PC-3 (cell line): ENCODE measurements around the gene GNAT3. TPM values are rescaled to one million over a fixed set of nuclear protein-coding genes. Genes with fewer than 3 reads are reported as not detected.

Experiments used
- ATAC-seq: fragments of 200-7000 bp; cut with Tn5 transposase; 2 replicates; pipeline ENCODE4 v1.9.1; 2020; ENCODE audit warnings: mild to moderate bottlenecking, moderate library complexity
- BruUV-seq: library from RNA; stranded (reverse); fragments of 400-500 nt; replicated peaks from 2 replicates; lab custom pipeline; 2021; lab: Mats Ljungman, UMichigan
- CTCF ChIA-PET: fragments of 300-600 bp; sonication (Branson Sonifier 250); formaldehyde crosslinking; loops from one replicate; lab custom pipeline; 2022; ENCODE audit warnings: antibody characterized with exemption; lab: Charles Lee
- POLR2A ChIA-PET: fragments of 300-600 bp; sonication (Branson Sonifier 250); formaldehyde crosslinking; loops from one replicate; lab custom pipeline; 2022; ENCODE audit warnings: antibody characterized with exemption; ENCODE audit not compliant: unreplicated experiment; lab: Charles Lee
- DNase-seq: peaks from one replicate; pipeline ENCODE4 v3.0.0-alpha.2; 2015
- H2AFZ ChIP-seq: fragments of 300-600 bp; sonication (generic); 2 replicates; pipeline ENCODE4 v1.6.0; 2016; ENCODE audit warnings: antibody characterized with exemption, low read length
- H3F3A ChIP-seq: fragments of 300-600 bp; sonication (generic); one replicate; pipeline ENCODE4 v1.6.0; 2017; ENCODE audit warnings: antibody characterized with exemption, low read length, control low read depth, mild to moderate bottlenecking; ENCODE audit not compliant: unreplicated experiment
- H3K27ac ChIP-seq: fragments of 300-600 bp; sonication (generic); 2 replicates; pipeline ENCODE4 v1.5.1; 2016; ENCODE audit warnings: mild to moderate bottlenecking, low read length
- H3K27me3 ChIP-seq: fragments of 300-600 bp; sonication (generic); 2 replicates; pipeline ENCODE4 v1.6.1; 2016; ENCODE audit warnings: low read length, mixed read lengths
- H3K36me3 ChIP-seq: fragments of 300-600 bp; sonication (generic); 2 replicates; pipeline ENCODE4 v1.6.1; 2016; ENCODE audit warnings: low read depth, mixed run types, low read length, mixed read lengths
- H3K4me1 ChIP-seq: fragments of 300-600 bp; sonication (generic); 2 replicates; pipeline ENCODE4 v1.5.1; 2016; ENCODE audit warnings: low read length; ENCODE audit not compliant: insufficient read depth
- H3K4me2 ChIP-seq: fragments of 300-600 bp; sonication (generic); 2 replicates; pipeline ENCODE4 v1.6.0; 2016; ENCODE audit warnings: low read length
- H3K4me3 ChIP-seq: fragments of 300-600 bp; sonication (generic); 2 replicates; pipeline ENCODE4 v1.5.1; 2016; ENCODE audit warnings: mild to moderate bottlenecking, low read length, mixed read lengths
- H3K79me2 ChIP-seq: fragments of 300-600 bp; sonication (generic); 2 replicates; pipeline ENCODE4 v1.6.1; 2017; ENCODE audit warnings: low read length, mixed read lengths
- H3K9ac ChIP-seq: fragments of 300-600 bp; sonication (generic); 2 replicates; pipeline ENCODE4 v1.6.0; 2016; ENCODE audit warnings: mild to moderate bottlenecking, low read length
- H3K9me2 ChIP-seq: fragments of 300-600 bp; sonication (generic); replicated peaks from 2 replicates; pipeline ENCODE4 v1.6.1; 2016; ENCODE audit warnings: mixed run types, low read length, mixed read lengths
- H3K9me3 ChIP-seq: fragments of 300-600 bp; sonication (generic); 2 replicates; pipeline ENCODE4 v1.6.1; 2016; ENCODE audit warnings: low read length, mixed read lengths
- H4K20me1 ChIP-seq: fragments of 300-600 bp; sonication (generic); 2 replicates; pipeline ENCODE4 v1.6.1; 2016; ENCODE audit warnings: low read length, mixed read lengths
- EZH2 ChIP-seq: fragments of 300-600 bp; sonication (generic); IDR thresholded peaks from one replicate; pipeline ENCODE4 v1.6.1; 2017; ENCODE audit warnings: antibody characterized with exemption, mild to moderate bottlenecking, low read length; ENCODE audit not compliant: unreplicated experiment
- EZH2phosphoT487 ChIP-seq: fragments of 300-600 bp; sonication (generic); IDR thresholded peaks from 2 replicates; pipeline ENCODE4 v1.6.1; 2018; ENCODE audit warnings: mild to moderate bottlenecking, antibody characterized with exemption, low read length, borderline replicate concordance
- intact Hi-C: fragments of 100-400 bp; cut with micrococcal nuclease; formaldehyde crosslinking; loops from 2 replicates; pipeline ENCODE4 v1.9.0; 2023
- total RNA-seq: library from RNA; depleted of rRNA; stranded (reverse); fragments of >200 nt; gene quantifications from 2 replicates; pipeline ENCODE4 v1.2.3, GENCODE V29; 2014
- TF ChIP-seq, protein P1 (sequence below): fragments of 300-600 bp; sonication (generic); conservative IDR thresholded peaks from 2 replicates; pipeline ENCODE4 v1.5.1; 2017; ENCODE audit warnings: antibody characterized with exemption, low read depth, mild to moderate bottlenecking, low read length

The GNAT3 gene
- total RNA-seq, 1 experiment from 2014 or later: not detected

DNA sequence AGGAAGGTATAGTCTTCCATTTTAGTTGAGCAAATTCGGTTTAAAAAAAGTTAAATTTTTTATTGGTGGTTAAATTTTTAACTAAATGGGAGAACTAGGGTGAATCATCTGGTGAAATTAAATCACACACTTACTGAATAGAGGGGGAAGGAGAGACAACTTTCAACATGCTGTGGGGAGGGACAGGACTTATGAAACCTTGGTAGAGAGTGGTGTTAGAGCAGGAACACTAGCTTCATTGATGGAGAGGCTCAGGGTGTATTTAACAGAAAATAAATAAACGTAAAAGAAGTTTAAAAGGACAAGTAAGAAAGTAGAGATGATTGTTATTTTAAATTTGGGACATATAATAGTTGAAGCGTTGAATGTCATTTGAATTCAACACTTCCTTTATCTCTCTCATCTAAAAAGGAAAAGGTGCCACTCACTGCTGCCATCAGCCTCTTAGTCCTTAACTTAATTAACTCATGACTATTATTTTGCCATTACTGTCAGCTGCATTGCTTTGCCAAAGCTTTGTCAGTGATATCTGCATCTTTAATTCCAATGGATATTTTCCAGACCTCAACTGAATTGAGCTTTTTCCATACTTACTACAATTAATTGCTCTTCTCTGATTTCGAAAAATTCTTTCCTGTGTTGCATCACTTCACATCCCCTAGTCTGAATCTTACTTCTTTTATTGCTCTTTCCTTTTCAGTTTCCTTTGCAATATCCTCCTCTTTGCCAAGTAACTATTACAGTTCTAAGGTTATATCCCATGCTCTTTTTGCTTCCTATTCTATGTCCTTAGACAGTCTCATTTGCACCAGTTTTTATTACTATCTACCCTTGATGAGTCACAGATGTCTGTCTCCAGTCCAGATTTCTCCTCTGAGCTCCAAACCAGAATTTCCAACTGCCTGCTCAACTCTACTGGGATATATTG lies 71.7 kb downstream of the GNAT3 start:
- ATAC-seq (peak; percentile 96), DNase-seq (peak; percentile 66)
- no TSS peak for BruUV-seq
- Histone ChIP-seq H3F3A (no peaks in the 10 kb centered on the region), H3K79me2 (no peaks in the 10 kb centered on the region), H3K9me3 (peaks cover 7% of the 10 kb centered on the region; the same call in 1 of the 2 replicates), H3K27me3 (no peaks in the 10 kb centered on the region), H3K4me3 (no peak overlapping the region), H3K4me2 (peak overlapping the region; percentile 16; the same call in 1 of the 2 replicates), H3K9ac (no peak overlapping the region), H3K9me2 (no peaks in the 10 kb centered on the region), H3K27ac (no peak overlapping the region), H3K4me1 (peaks cover 14% of the 10 kb centered on the region), H2AFZ (no peak overlapping the region), H3K36me3 (no peaks in the 10 kb centered on the region), H4K20me1 (no peaks in the 10 kb centered on the region)
- ChIA-PET CTCF (no interaction called here), POLR2A (interaction anchor here (0.6 to 0.7 kb wide), 2 partner anchors 289 to 612 kb away, joined by 3 to 5 read pairs; no protein-coding TSS in a partner anchor)
- intact Hi-C loops: no loop called here
- TF ChIP-seq EZH2: no peak
- TF ChIP-seq, protein P1, sequence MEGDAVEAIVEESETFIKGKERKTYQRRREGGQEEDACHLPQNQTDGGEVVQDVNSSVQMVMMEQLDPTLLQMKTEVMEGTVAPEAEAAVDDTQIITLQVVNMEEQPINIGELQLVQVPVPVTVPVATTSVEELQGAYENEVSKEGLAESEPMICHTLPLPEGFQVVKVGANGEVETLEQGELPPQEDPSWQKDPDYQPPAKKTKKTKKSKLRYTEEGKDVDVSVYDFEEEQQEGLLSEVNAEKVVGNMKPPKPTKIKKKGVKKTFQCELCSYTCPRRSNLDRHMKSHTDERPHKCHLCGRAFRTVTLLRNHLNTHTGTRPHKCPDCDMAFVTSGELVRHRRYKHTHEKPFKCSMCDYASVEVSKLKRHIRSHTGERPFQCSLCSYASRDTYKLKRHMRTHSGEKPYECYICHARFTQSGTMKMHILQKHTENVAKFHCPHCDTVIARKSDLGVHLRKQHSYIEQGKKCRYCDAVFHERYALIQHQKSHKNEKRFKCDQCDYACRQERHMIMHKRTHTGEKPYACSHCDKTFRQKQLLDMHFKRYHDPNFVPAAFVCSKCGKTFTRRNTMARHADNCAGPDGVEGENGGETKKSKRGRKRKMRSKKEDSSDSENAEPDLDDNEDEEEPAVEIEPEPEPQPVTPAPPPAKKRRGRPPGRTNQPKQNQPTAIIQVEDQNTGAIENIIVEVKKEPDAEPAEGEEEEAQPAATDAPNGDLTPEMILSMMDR: no peak
- TF ChIP-seq EZH2phosphoT487: no peak

DNA sequence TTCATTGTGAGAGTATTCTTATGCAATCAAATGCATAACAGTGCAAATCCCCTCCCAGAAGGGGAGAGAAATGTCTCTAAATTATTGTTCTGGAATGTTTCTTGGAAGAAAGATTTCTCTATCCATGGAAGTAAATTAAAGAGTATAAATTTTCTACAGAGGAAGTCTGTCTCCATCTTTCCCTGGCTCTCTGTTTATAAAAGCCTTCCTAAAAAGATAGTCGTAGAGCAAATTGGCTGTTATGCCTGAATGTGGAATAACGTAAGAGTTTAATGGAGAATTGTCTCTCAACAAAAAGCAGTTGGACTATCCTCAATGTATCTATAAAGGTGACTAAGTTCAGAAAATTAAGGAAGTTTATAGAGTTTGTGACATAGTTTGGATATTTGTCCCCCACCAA lies 76.3 kb downstream of the GNAT3 start:
- Histone ChIP-seq H3K4me2 (no peak overlapping the region), H3K4me3 (no peak overlapping the region), H3K79me2 (no peaks in the 10 kb centered on the region), H3K9ac (no peak overlapping the region), H3K9me2 (no peaks in the 10 kb centered on the region), H3K4me1 (peaks cover 19% of the 10 kb centered on the region), H3K27me3 (no peaks in the 10 kb centered on the region), H3K9me3 (peaks cover 7% of the 10 kb centered on the region; the same call in 1 of the 2 replicates), H3K36me3 (no peaks in the 10 kb centered on the region), H2AFZ (no peak overlapping the region), H3F3A (no peaks in the 10 kb centered on the region), H4K20me1 (no peaks in the 10 kb centered on the region), H3K27ac (no peak overlapping the region)
- intact Hi-C loops: no loop called here
- ChIA-PET CTCF (no interaction called here), POLR2A (no interaction called here)
- TF ChIP-seq EZH2 (no peak), EZH2phosphoT487 (no peak)
- TF ChIP-seq, protein P1: no peak
- ATAC-seq (no peak), DNase-seq (no peak)
- no TSS peak for BruUV-seq

DNA sequence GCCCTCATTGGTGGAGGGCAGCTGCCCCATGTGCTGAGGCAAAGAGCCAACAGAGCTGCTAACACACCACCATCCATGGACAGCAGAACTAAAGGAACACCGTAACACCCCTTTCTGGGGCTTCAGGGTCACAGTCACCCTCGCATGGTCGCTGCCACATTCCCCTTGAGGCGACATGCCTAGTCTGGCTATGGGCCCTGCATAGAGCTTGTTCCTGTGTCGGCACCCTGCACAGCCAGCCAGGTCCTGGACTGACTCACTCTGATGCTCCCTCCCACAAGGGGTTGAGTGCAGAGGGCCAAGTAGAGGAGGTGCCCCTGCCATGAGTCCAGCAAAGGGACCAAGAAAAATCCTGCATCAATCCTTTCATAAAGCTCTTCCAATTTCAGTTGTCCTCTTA lies 77.8 kb downstream of the GNAT3 start:
- peaks cover 7% of the 10 kb centered on the region; the same call in 1 of the 2 replicates for H3K9me3 ChIP-seq
- ATAC-seq: no peak
- BruUV-seq: no TSS peak
- H4K20me1 ChIP-seq: no peaks in the 10 kb centered on the region
- no peak overlapping the region for H3K4me3 ChIP-seq
- H3F3A ChIP-seq: no peaks in the 10 kb centered on the region
- peaks cover 10% of the 10 kb centered on the region; the same call in 1 of the 2 replicates for H3K4me1 ChIP-seq
- ChIA-PET POLR2A (no interaction called here), CTCF (no interaction called here)
- H3K79me2 ChIP-seq: no peaks in the 10 kb centered on the region
- no peak overlapping the region for H3K9ac ChIP-seq
- H3K27ac ChIP-seq: no peak overlapping the region
- no peaks in the 10 kb centered on the region for H3K9me2 ChIP-seq
- intact Hi-C loops: no loop called here
- no peaks in the 10 kb centered on the region for H3K36me3 ChIP-seq
- no peaks in the 10 kb centered on the region for H3K27me3 ChIP-seq
- DNase-seq: no peak
- no peak overlapping the region for H2AFZ ChIP-seq
- no peak overlapping the region for H3K4me2 ChIP-seq
- no peak for TF ChIP-seq EZH2
- no peak for TF ChIP-seq EZH2phosphoT487
- TF ChIP-seq, protein P1: no peak
